Endothelial cell of umbilical vein (primary cell): ENCODE results near the gene CLEC11A. TPM values are rescaled to one million over a fixed set of nuclear protein-coding genes. Genes with fewer than 3 reads are reported as not detected.

Source experiments
- BruUV-seq: library from RNA; stranded (reverse); fragments of 400-500 nt; replicated peaks from 2 replicates; lab custom pipeline; 2021; lab: Mats Ljungman, UMichigan
- CTCF ChIA-PET: fragments of 300-600, 350-600 bp; sonication (Branson Sonifier 250); formaldehyde crosslinking; loops from one replicate; lab custom pipeline; 2021; ENCODE audit warnings: antibody characterized with exemption, inconsistent platforms; lab: Charles Lee
- POLR2A ChIA-PET: fragments of 300-600, 350-600 bp; sonication (Branson Sonifier 250); formaldehyde crosslinking; loops from one replicate; lab custom pipeline; 2021; ENCODE audit warnings: antibody characterized with exemption, inconsistent platforms; lab: Charles Lee
- DNase-seq: peaks from one replicate; pipeline ENCODE4 v3.0.0-alpha.2; 2011; ENCODE audit warnings: low read depth, low spot score
- FAIRE-seq: peaks from 2 replicates; lab custom pipeline; 2011; peaks lifted over from hg19 to GRCh38; lab: Jason Lieb, UNC
- H2AFZ ChIP-seq: 2 replicates; pipeline ENCODE4 v1.6.0; 2012; ENCODE audit warnings: low read depth, low read length, control low read depth, inconsistent platforms
- H3K27ac ChIP-seq: 2 replicates; pipeline ENCODE4 v1.5.1; 2011; ENCODE audit warnings: low read depth, mild to moderate bottlenecking, control low read depth, low read length, moderate library complexity; ENCODE audit not compliant: insufficient read depth
- H3K27me3 ChIP-seq, 2 experiments: 2 replicates each; pipeline versions ENCODE4 v1.6.0 to v1.6.1; 2011; ENCODE audit warnings: low read length in 2 of 2, mixed read lengths in 1 of 2; ENCODE audit not compliant: control insufficient read depth in 2 of 2, insufficient read depth in 2 of 2
- H3K36me3 ChIP-seq, 2 experiments: 2 replicates in 1 of 2; 3 replicates in 1 of 2; pipeline ENCODE4 v1.5.1; 2011; ENCODE audit warnings: low read length in 2 of 2, mild to moderate bottlenecking in 1 of 2, moderate library complexity in 1 of 2; ENCODE audit not compliant: control insufficient read depth in 2 of 2, insufficient read depth in 2 of 2; ENCODE audit errors: extremely low read depth in 1 of 2
- H3K4me1 ChIP-seq: 3 replicates; pipeline ENCODE4 v1.5.1; 2011; ENCODE audit warnings: mild to moderate bottlenecking, low read length; ENCODE audit not compliant: control insufficient read depth, insufficient read depth; ENCODE audit errors: extremely low read depth
- H3K4me2 ChIP-seq: 2 replicates; pipeline ENCODE4 v1.6.1; 2011; ENCODE audit warnings: low read length, control low read depth, mixed read lengths; ENCODE audit not compliant: insufficient read depth
- H3K4me3 ChIP-seq, 3 experiments: fragments of 200-600 bp in 1 of 3; sonication (generic), shearing (Covaris generic) in 1 of 3; replicated peaks in 1 of 3; 2 replicates each; pipeline ENCODE4 v1.5.1; 2011 to 2016; ENCODE audit warnings: control low read depth in 3 of 3, low read length in 3 of 3, mild to moderate bottlenecking in 2 of 3, inconsistent platforms in 1 of 3, low read depth in 1 of 3, moderate library complexity in 1 of 3; ENCODE audit not compliant: insufficient read depth in 1 of 3
- H3K79me2 ChIP-seq: 2 replicates; pipeline ENCODE4 v1.6.0; 2012; ENCODE audit warnings: low read length, inconsistent platforms; ENCODE audit not compliant: control insufficient read depth, insufficient read depth
- H3K9ac ChIP-seq: replicated peaks from 2 replicates; pipeline ENCODE3; 2011; ENCODE audit warnings: low read length, control low read depth; ENCODE audit not compliant: insufficient read depth; ENCODE audit errors: extremely low read depth
- H3K9me1 ChIP-seq: replicated peaks from 3 replicates; pipeline ENCODE4 v1.6.0; 2011; ENCODE audit warnings: mild to moderate bottlenecking, low read length; ENCODE audit not compliant: control insufficient read depth, insufficient read depth; ENCODE audit errors: extremely low read depth
- H3K9me3 ChIP-seq: replicated peaks from 2 replicates; pipeline ENCODE4 v1.5.1; 2012; ENCODE audit warnings: low read length, inconsistent platforms; ENCODE audit not compliant: control insufficient read depth, insufficient read depth
- H4K20me1 ChIP-seq: replicated peaks from 2 replicates; pipeline ENCODE3; 2011; ENCODE audit warnings: mild to moderate bottlenecking, low read length; ENCODE audit not compliant: control insufficient read depth, insufficient read depth; ENCODE audit errors: extremely low read depth
- EZH2 ChIP-seq: IDR thresholded peaks from 2 replicates; pipeline ENCODE4 v1.6.1; 2012; ENCODE audit warnings: borderline replicate concordance, low read depth, mild to moderate bottlenecking, moderate library complexity, low read length, inconsistent platforms; ENCODE audit not compliant: severe bottlenecking
- GATA2 ChIP-seq: IDR thresholded peaks from 2 replicates; pipeline ENCODE4 v1.7.0; 2011; ENCODE audit warnings: low read depth, mild to moderate bottlenecking, moderate library complexity, mixed read lengths, low read length; ENCODE audit not compliant: insufficient read length, insufficient read depth
- JUN ChIP-seq: IDR thresholded peaks from 2 replicates; pipeline ENCODE4 v1.6.1; 2011; ENCODE audit warnings: borderline replicate concordance, low read depth; ENCODE audit not compliant: insufficient read length, insufficient read depth
- MAX ChIP-seq: IDR thresholded peaks from 2 replicates; pipeline ENCODE4 v1.6.1; 2011; ENCODE audit not compliant: insufficient read depth, insufficient read length
- POLR2A ChIP-seq: IDR thresholded peaks from 2 replicates; pipeline ENCODE4 v1.6.1; 2012; ENCODE audit warnings: low read depth, mild to moderate bottlenecking, control low read depth, low read length
- dilution Hi-C: fragments of 300-500 bp; cut with MboI; formaldehyde crosslinking; loops from one replicate; pipeline ENCODE4 v1.15.0; 2019; ENCODE audit warnings: low sequenced_read_pairs; ENCODE audit not compliant: extremely low pct_ligation_motif_present
- intact Hi-C: fragments of 100-400 bp; cut with micrococcal nuclease; formaldehyde crosslinking; loops from one replicate; pipeline ENCODE4 v1.10.0; 2022
- polyA plus RNA-seq, 4 experiments: library from polyadenylated mRNA; depleted of rRNA in 3 of 4; stranded (reverse) in 3 of 4; unstranded in 1 of 4; fragments of >200 nt; gene quantifications; 2 replicates each; pipeline versions ENCODE4 v1.2.1 to v1.2.3, GENCODE V29; 2011 to 2012; ENCODE audit warnings: missing spikeins in 1 of 4
- total RNA-seq: library from RNA; stranded (reverse); gene quantifications from 2 replicates; pipeline ENCODE4 v1.2.3, GENCODE V29; 2021
- TF ChIP-seq, protein P1 (sequence below), 2 donors: IDR thresholded peaks; 1 replicate in 1 of 2; 2 replicates in 1 of 2; pipeline ENCODE4 v1.5.1; 2011; ENCODE audit warnings: low read length in 2 of 2, mild to moderate bottlenecking in 2 of 2, moderate library complexity in 2 of 2, control low read depth in 1 of 2, inconsistent platforms in 1 of 2, low read depth in 1 of 2; ENCODE audit not compliant: insufficient read depth in 1 of 2; ENCODE audit errors: extremely low read depth in 1 of 2

The CLEC11A gene
- total and polyA plus RNA-seq, 2 donors (not counting 3 experiments of a cell fraction or from before 2014, with no cell fraction given): 10.4 to 30.1 TPM

DNA sequence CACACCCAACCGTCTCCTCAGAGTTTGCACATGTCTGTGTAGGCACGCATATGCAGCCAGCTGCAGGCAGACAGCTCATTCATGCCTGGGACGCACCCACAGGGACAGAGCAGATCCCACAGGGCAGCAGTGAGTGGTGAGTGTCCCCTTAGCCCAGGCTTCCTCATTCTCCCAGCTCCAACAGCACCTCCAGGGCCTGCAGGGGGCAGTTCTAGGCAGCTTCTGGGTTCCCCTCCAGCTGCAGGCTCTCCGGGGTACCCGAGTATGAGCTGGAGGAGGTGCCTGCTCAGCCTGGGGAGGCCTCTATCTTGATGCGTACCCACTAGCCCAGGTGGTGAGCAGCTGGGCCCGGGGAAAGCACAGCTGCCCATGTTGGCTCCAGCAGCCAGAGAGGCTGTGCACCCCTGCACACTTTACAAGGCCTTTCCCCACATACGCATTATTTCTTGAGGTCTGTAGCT, 2.2 kb upstream of the CLEC11A start:
- Histone ChIP-seq H3K9me1 (no peaks in the 10 kb centered on the region), H3K27me3 (peaks cover 3% of the 10 kb centered on the region in 2 experiments), H3K9ac (no peak overlapping the region), H4K20me1 (no peaks in the 10 kb centered on the region), H3K27ac (no peak overlapping the region), H3K4me3 (no peak overlapping the region), H3K36me3 (no peaks in the 10 kb centered on the region), H3K4me2 (no peak overlapping the region), H3K79me2 (no peaks in the 10 kb centered on the region), H3K4me1 (peaks cover 16% of the 10 kb centered on the region), H3K9me3 (no peaks in the 10 kb centered on the region), H2AFZ (no peak overlapping the region)
- ChIA-PET CTCF (interaction anchor here (0.6 to 1.4 kb wide), 7 partner anchors 15 to 936 kb away, joined by 3 to 7 read pairs (median 3); no protein-coding TSS in a partner anchor), POLR2A (interaction anchor here (0.6 kb wide), 1 partner anchor 8 kb away, joined by 5 read pairs; no protein-coding TSS in a partner anchor)
- no peak for DNase-seq
- TF ChIP-seq MAX: no peak
- TF ChIP-seq GATA2: no peak
- TF ChIP-seq JUN: no peak
- no peak for TF ChIP-seq EZH2
- no peak for TF ChIP-seq POLR2A
- TF ChIP-seq, protein P1, sequence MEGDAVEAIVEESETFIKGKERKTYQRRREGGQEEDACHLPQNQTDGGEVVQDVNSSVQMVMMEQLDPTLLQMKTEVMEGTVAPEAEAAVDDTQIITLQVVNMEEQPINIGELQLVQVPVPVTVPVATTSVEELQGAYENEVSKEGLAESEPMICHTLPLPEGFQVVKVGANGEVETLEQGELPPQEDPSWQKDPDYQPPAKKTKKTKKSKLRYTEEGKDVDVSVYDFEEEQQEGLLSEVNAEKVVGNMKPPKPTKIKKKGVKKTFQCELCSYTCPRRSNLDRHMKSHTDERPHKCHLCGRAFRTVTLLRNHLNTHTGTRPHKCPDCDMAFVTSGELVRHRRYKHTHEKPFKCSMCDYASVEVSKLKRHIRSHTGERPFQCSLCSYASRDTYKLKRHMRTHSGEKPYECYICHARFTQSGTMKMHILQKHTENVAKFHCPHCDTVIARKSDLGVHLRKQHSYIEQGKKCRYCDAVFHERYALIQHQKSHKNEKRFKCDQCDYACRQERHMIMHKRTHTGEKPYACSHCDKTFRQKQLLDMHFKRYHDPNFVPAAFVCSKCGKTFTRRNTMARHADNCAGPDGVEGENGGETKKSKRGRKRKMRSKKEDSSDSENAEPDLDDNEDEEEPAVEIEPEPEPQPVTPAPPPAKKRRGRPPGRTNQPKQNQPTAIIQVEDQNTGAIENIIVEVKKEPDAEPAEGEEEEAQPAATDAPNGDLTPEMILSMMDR (IDR thresholded peaks at IDR 0.05; ENCODE audit: extremely low read depth in 1 of 2, insufficient read depth in 1 of 2, low read depth in 1 of 2, low read length in 2 of 2): peak in 1 of 2 donors; percentile 14
- no TSS peak for BruUV-seq
- intact Hi-C loops: loop anchor here (5.0 kb wide), 3 partner anchors 114 to 394 kb away; partner anchors contain the start of gene KCNC3
- FAIRE-seq: no peak
- dilution Hi-C loops: no loop called here
